Activated CD8-positive, alpha-beta memory T cell treated with anti-CD3 and anti-CD28 coated beads, Interleukin-2, amount 10 ng/mL, durations not matched to agents 7 days and 5 days (primary cell): Measurements from ENCODE around the gene ORC2. TPM values are rescaled to one million over a fixed set of nuclear protein-coding genes. Genes with fewer than 3 reads are reported as not detected.
A peak's percentile ranks its signal among the peaks of the same experiment; 100 is the strongest.
"Not testable (repeated sequence)": the region's sequence is repeated elsewhere in the genome, so short reads cannot be mapped to it uniquely, and the experiment has no call there.

Source experiments
- ATAC-seq: fragments of 150-1000 bp; cut with Tn5 transposase; one replicate; pipeline ENCODE4 v1.10.0; 2021; ENCODE audit warnings: moderate library complexity
- CTCF ChIA-PET: fragments of 350-600 bp; sonication (Branson Sonifier 250); formaldehyde crosslinking; loops from one replicate; lab custom pipeline; 2021; ENCODE audit warnings: antibody characterized with exemption; lab: Charles Lee
- DNase-seq: peaks from one replicate; pipeline ENCODE4 v3.0.0-alpha.2; 2020
- H3K27ac Mint-ChIP-seq: one replicate; pipeline ENCODE4 v1.8.0; 2021; ENCODE audit warnings: mild to moderate bottlenecking, mixed read lengths
- H3K27me3 Mint-ChIP-seq: one replicate; pipeline ENCODE4 v1.8.0; 2021; ENCODE audit warnings: mixed read lengths
- H3K36me3 Mint-ChIP-seq: one replicate; pipeline ENCODE4 v1.8.0; 2021; ENCODE audit warnings: mild to moderate bottlenecking, mixed read lengths
- H3K4me1 Mint-ChIP-seq: one replicate; pipeline ENCODE4 v1.8.0; 2021; ENCODE audit warnings: mixed read lengths
- H3K4me3 Mint-ChIP-seq: one replicate; pipeline ENCODE4 v1.8.0; 2021; ENCODE audit warnings: mild to moderate bottlenecking, moderate library complexity, mixed read lengths
- H3K9me3 Mint-ChIP-seq: one replicate; pipeline ENCODE4 v1.8.0; 2022; ENCODE audit warnings: low read depth, mixed read lengths
- total RNA-seq, 2 experiments: library from RNA; stranded (reverse); gene quantifications; one replicate each; pipeline ENCODE4 v1.2.3, GENCODE V29; 2021

Gene ORC2
- 10 to 100 TPM; 54.8 to 57.8 TPM for total RNA-seq

GRCh38 chr2:200963124-200963917, at the start of gene ORC2:
ORC2 (minus strand) TSS chr2:200963660; CDS start chr2:200958123, 5,537 bp downstream.
- Mint-ChIP-seq H3K27ac (peak within 1 kb of the TSS; percentile 96), H3K27me3 (no peaks in the 10 kb centered on the region), H3K4me3 (peak within 1 kb of the TSS; percentile 92), H3K9me3 (no peaks in the 10 kb centered on the region), H3K4me1 (peaks cover 65% of the 10 kb centered on the region), H3K36me3 (peaks cover 20% of the 10 kb centered on the region)
- peak; percentile 94 for DNase-seq
- peak; percentile 96 for ATAC-seq
- CTCF ChIA-PET: interaction anchor here (0.6 to 5.8 kb wide), 31 partner anchors 8 to 817 kb away, joined by 3 to 73 read pairs (median 4); partner anchors contain the start of genes ALS2, CASP10, CFLAR and HYCC2

GRCh38 chr2:201008296-201008829, 44.9 kb upstream of the ORC2 start:
- Mint-ChIP-seq H3K4me1 (no peaks in the 10 kb centered on the region), H3K27me3 (no peaks in the 10 kb centered on the region), H3K36me3 (peaks cover 19% of the 10 kb centered on the region), H3K4me3 (no peak overlapping the region), H3K27ac (no peak overlapping the region), H3K9me3 (no peaks in the 10 kb centered on the region)
- CTCF ChIA-PET: no interaction called here
- no peak for DNase-seq
- ATAC-seq: no peak

DNA sequence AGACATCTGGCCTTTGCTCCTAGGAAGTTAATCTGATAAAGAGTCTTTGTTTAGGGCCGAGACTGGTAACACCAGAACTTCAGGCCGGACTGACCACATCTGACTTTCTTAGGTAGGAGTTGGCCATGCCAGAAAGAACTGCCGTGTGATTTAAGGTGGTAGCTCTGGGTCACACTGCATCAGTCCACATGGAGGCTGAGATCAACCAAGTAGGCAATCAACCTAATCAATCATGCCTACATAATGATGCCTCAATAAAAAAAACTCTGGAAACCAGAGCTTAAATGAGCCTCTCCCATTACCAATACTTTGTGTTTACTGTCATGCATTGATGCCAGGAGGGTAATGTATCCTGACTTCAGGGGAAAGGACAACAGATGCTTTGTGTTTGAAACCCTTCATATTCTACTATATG, 44.1 kb upstream of the ORC2 start:
- Mint-ChIP-seq H3K9me3 (no peaks in the 10 kb centered on the region), H3K4me1 (no peaks in the 10 kb centered on the region), H3K4me3 (no peak overlapping the region), H3K36me3 (peaks cover 17% of the 10 kb centered on the region), H3K27ac (no peak overlapping the region), H3K27me3 (no peaks in the 10 kb centered on the region)
- no peak for ATAC-seq
- no peak for DNase-seq
- CTCF ChIA-PET: no interaction called here

DNA sequence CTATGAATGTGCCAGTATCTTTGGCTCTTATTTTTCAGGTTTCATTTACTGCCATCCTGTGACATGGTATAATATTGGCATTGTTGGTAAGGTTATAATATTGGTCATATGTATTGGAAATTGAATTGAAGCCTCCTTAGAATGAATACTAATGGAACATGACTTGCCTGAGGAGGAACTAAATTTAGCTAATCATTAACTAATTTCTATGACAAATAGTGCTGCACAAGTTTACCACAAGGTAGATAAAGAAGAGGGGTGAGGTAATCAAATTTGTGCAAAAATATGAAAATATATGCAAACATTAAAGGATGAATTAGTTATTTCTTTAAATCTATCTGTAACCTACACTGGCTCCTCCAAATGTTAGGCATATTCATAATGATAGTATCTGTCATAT, 43.2 kb upstream of the ORC2 start:
- no peak overlapping the region for H3K27ac Mint-ChIP-seq
- H3K4me3 Mint-ChIP-seq: no peak overlapping the region
- DNase-seq (no peak), ATAC-seq (no peak)
- H3K36me3 Mint-ChIP-seq: peaks cover 17% of the 10 kb centered on the region
- no peaks in the 10 kb centered on the region for H3K9me3 Mint-ChIP-seq
- H3K4me1 Mint-ChIP-seq: no peaks in the 10 kb centered on the region
- no peaks in the 10 kb centered on the region for H3K27me3 Mint-ChIP-seq
- CTCF ChIA-PET: no interaction called here

GRCh38 chr2:201004370-201004769, 40.9 kb upstream of the ORC2 start:
- ATAC-seq: no peak
- Mint-ChIP-seq H3K4me1 (no peaks in the 10 kb centered on the region), H3K9me3 (no peaks in the 10 kb centered on the region), H3K4me3 (no peak overlapping the region), H3K27me3 (no peaks in the 10 kb centered on the region), H3K36me3 (peaks cover 17% of the 10 kb centered on the region), H3K27ac (no peak overlapping the region)
- no peak for DNase-seq
- CTCF ChIA-PET: no interaction called here

- ATAC-seq (no peak), DNase-seq (no peak)
- CTCF ChIA-PET: no interaction called here
- Mint-ChIP-seq H3K4me3 (no peak overlapping the region), H3K36me3 (peaks cover 28% of the 10 kb centered on the region), H3K27me3 (no peaks in the 10 kb centered on the region), H3K9me3 (no peaks in the 10 kb centered on the region), H3K4me1 (no peaks in the 10 kb centered on the region), H3K27ac (no peak overlapping the region)
These were observed 29.6 kb upstream of the ORC2 start for GRCh38 chr2:200993097-200993496.

GRCh38 chr2:200987137-200987536, 23.7 kb upstream of the ORC2 start:
- no peaks in the 10 kb centered on the region for H3K9me3 Mint-ChIP-seq
- no peaks in the 10 kb centered on the region for H3K27me3 Mint-ChIP-seq
- DNase-seq: no peak
- CTCF ChIA-PET: no interaction called here
- H3K4me3 Mint-ChIP-seq: no peak overlapping the region
- H3K4me1 Mint-ChIP-seq: no peaks in the 10 kb centered on the region
- no peak overlapping the region for H3K27ac Mint-ChIP-seq
- ATAC-seq: no peak
- H3K36me3 Mint-ChIP-seq: peaks cover 22% of the 10 kb centered on the region

DNA sequence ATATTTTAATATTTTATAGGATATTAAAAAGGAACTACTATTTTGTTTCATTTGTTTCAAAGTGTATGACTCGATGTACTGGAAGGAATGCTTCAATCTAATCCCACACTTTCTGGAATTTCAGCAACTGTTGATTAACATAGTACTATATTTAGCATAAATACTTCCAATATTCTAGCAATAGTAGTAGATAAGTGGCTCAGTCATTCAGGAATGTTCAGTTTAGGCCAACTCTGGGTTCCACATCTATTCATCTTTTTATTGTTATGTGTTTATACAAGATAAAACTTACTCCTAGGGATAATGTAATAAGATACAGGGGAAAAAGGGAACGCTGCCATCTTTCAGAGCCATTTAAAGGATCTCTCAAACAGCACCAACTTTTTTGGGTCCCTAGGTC, 22.3 kb upstream of the ORC2 start:
- Mint-ChIP-seq H3K4me3 (no peak overlapping the region), H3K9me3 (no peaks in the 10 kb centered on the region), H3K27ac (no peak overlapping the region), H3K36me3 (peaks cover 27% of the 10 kb centered on the region), H3K4me1 (no peaks in the 10 kb centered on the region), H3K27me3 (no peaks in the 10 kb centered on the region)
- DNase-seq (no peak), ATAC-seq (no peak)
- CTCF ChIA-PET: no interaction called here

DNA sequence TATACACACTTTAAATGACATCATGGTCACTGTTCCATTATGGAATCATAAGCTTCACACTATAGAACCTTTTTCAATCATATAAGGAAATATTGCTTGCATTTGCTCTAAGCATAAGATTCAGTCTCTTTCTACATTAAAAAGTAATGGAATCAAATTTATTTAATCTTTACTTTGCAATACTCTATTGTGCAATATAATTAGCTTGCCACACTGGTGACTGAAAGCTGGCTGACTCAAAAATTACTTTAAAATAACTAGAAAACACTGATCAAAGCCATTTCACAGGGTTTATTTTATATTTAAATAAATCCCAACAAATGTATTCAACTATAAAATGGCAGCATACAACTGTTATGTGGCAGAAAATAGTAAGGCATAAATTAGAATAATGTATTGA, 13.2 kb upstream of the ORC2 start:
- no peaks in the 10 kb centered on the region for H3K27me3 Mint-ChIP-seq
- no peaks in the 10 kb centered on the region for H3K4me1 Mint-ChIP-seq
- DNase-seq (no peak), ATAC-seq (no peak)
- no peak overlapping the region for H3K4me3 Mint-ChIP-seq
- peaks cover 18% of the 10 kb centered on the region for H3K36me3 Mint-ChIP-seq
- CTCF ChIA-PET: interaction anchor here (3.4 to 4.8 kb wide), 2 partner anchors 10 to 13 kb away, joined by 9 to 27 read pairs; partner anchors contain the start of gene ORC2
- H3K27ac Mint-ChIP-seq: no peak overlapping the region
- no peaks in the 10 kb centered on the region for H3K9me3 Mint-ChIP-seq

DNA sequence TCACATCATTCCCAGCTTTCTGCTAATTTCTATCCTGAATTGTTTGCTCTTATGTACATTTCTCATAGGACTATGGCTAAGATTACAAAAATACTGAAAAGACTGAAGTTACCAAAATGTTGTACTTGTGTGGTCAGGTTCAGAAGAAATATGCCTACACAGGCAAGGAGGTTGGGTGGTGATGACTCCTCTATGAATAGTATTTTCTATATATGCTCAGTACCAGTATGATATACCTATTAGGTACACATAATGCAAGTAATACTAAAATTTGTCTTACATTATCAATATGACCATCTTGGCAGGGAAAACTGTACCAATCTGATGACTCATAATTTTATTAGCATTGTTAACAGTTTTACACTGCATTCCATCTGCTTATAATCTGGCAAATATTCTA, 12.2 kb upstream of the ORC2 start:
- peaks cover 7% of the 10 kb centered on the region for H3K36me3 Mint-ChIP-seq
- H3K27ac Mint-ChIP-seq: no peak overlapping the region
- H3K27me3 Mint-ChIP-seq: no peaks in the 10 kb centered on the region
- no peak for DNase-seq
- no peaks in the 10 kb centered on the region for H3K9me3 Mint-ChIP-seq
- H3K4me1 Mint-ChIP-seq: no peaks in the 10 kb centered on the region
- ATAC-seq: no peak
- H3K4me3 Mint-ChIP-seq: no peak overlapping the region
- CTCF ChIA-PET: interaction anchor here (0.9 to 4.8 kb wide), 5 partner anchors 9 to 70 kb away, joined by 3 to 27 read pairs (median 4); partner anchors contain the start of gene ORC2

DNA sequence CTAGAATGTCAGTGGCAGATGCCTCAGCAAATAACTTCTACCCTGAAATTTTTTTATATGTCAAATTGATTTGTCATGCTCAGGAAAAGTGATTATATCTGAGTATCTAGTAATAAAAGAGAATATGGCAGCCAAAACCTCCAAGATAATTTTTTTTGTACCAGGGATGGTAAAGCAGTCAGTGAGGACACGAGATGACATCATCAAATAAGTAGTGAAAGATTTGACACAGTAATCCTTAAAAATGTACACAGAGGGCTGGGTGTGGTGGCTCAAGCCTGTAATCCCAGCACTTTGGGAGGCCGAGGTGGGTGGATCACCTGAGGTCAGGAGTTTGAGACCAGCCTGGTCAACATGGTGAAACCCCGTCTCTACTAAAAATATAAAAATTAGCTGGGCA, 6.6 kb upstream of the ORC2 start:
- not testable (repeated sequence) for H3K4me3 Mint-ChIP-seq, H3K27me3 Mint-ChIP-seq, H3K36me3 Mint-ChIP-seq, H3K9me3 Mint-ChIP-seq, H3K27ac Mint-ChIP-seq, ATAC-seq, DNase-seq
- CTCF ChIA-PET: interaction anchor here (1.4 kb wide), 1 partner anchor 208 kb away, joined by 3 read pairs; no protein-coding TSS in a partner anchor
- H3K4me1 Mint-ChIP-seq: peaks cover 28% of the 10 kb centered on the region

GRCh38 chr2:200968735-200969134, 5.3 kb upstream of the ORC2 start:
- CTCF ChIA-PET: interaction anchor here (1.4 kb wide), 1 partner anchor 209 kb away, joined by 3 read pairs; no protein-coding TSS in a partner anchor
- peak overlapping the region; percentile 6 for H3K27ac Mint-ChIP-seq
- no peaks in the 10 kb centered on the region for H3K9me3 Mint-ChIP-seq
- no peaks in the 10 kb centered on the region for H3K27me3 Mint-ChIP-seq
- DNase-seq: no peak
- no peak overlapping the region for H3K4me3 Mint-ChIP-seq
- ATAC-seq: no peak
- H3K4me1 Mint-ChIP-seq: peaks cover 38% of the 10 kb centered on the region
- peaks cover 11% of the 10 kb centered on the region for H3K36me3 Mint-ChIP-seq

DNA sequence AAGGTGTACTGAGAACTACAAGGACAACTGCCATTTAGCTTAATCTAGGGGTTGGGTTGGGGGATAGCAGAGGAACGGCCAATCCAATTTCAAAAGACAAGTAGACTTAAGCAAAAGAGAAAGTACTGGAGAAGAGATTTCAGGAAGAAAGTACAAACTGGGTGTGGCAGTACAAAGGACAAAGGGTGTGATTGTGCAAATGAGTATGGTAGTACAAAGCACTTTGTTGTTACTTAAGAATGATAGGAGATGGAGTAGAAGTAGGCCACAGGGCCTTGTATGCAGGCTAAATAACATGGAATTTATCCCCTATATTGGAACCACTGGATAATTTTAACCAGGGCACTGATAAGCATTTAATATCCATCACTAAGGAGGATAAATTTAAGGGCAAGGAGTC, 4.7 kb upstream of the ORC2 start:
- no peak for DNase-seq
- peaks cover 11% of the 10 kb centered on the region for H3K36me3 Mint-ChIP-seq
- H3K27ac Mint-ChIP-seq: peak overlapping the region; percentile 5
- no peak overlapping the region for H3K4me3 Mint-ChIP-seq
- ATAC-seq: no peak
- no peaks in the 10 kb centered on the region for H3K9me3 Mint-ChIP-seq
- H3K4me1 Mint-ChIP-seq: peaks cover 39% of the 10 kb centered on the region
- CTCF ChIA-PET: interaction anchor here (1.0 kb wide), 1 partner anchor 10 kb away, joined by 3 read pairs; no protein-coding TSS in a partner anchor
- H3K27me3 Mint-ChIP-seq: no peaks in the 10 kb centered on the region

DNA sequence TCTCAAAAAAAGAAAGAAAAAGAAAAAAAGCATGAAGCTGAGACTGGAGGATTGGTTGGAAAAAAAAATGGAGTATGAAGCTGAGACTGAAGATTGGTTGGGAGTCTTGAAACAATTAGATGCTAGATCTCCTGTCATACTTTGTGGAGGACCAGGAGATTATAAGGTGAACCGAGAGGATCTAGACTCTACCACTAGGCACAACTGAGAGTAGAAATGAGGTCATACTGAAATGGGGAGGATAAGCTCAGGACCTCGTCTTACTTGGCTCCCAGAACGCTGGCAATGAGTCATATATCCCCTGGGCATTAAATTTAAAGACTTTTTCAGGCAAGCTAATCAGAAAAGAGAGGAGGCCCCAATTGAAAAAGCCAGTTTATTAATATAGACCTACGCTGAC, 3.3 kb upstream of the ORC2 start:
- Mint-ChIP-seq H3K27ac (no peak overlapping the region), H3K4me1 (peaks cover 51% of the 10 kb centered on the region), H3K4me3 (no peak overlapping the region), H3K27me3 (no peaks in the 10 kb centered on the region), H3K36me3 (peaks cover 12% of the 10 kb centered on the region), H3K9me3 (no peaks in the 10 kb centered on the region)
- CTCF ChIA-PET: interaction anchor here (0.8 to 5.8 kb wide), 4 partner anchors 10 to 216 kb away, joined by 3 to 73 read pairs (median 8); partner anchors contain the start of genes CASP10, HYCC2 and NDUFB3
- ATAC-seq: no peak
- no peak for DNase-seq
